IPS-18a (cell line): ENCODE data around the gene ZFP36L2.

Source experiments
- H3K27ac ChIP-seq: one replicate; pipeline ENCODE4 v1.5.1; 2013; ENCODE audit warnings: low read length
- H3K27me3 ChIP-seq: one replicate; pipeline ENCODE4 v1.6.1; 2013; ENCODE audit warnings: mild to moderate bottlenecking, low read length; ENCODE audit not compliant: control insufficient read depth, insufficient read depth
- H3K36me3 ChIP-seq: one replicate; pipeline ENCODE4 v1.6.1; 2013; ENCODE audit warnings: low read depth, low read length; ENCODE audit not compliant: control insufficient read depth
- H3K4me1 ChIP-seq: one replicate; pipeline ENCODE4 v1.6.1; 2013; ENCODE audit warnings: low read depth, low read length; ENCODE audit not compliant: control insufficient read depth
- H3K4me3 ChIP-seq: one replicate; pipeline ENCODE4 v1.5.1; 2013; ENCODE audit warnings: low read length
- H3K9ac ChIP-seq: one replicate; pipeline ENCODE4 v1.6.1; 2013; ENCODE audit warnings: mild to moderate bottlenecking, low read length, moderate library complexity
- H3K9me3 ChIP-seq: one replicate; pipeline ENCODE4 v1.6.1; 2013; ENCODE audit warnings: low read depth, low read length; ENCODE audit not compliant: control insufficient read depth

The ZFP36L2 gene, protein sequence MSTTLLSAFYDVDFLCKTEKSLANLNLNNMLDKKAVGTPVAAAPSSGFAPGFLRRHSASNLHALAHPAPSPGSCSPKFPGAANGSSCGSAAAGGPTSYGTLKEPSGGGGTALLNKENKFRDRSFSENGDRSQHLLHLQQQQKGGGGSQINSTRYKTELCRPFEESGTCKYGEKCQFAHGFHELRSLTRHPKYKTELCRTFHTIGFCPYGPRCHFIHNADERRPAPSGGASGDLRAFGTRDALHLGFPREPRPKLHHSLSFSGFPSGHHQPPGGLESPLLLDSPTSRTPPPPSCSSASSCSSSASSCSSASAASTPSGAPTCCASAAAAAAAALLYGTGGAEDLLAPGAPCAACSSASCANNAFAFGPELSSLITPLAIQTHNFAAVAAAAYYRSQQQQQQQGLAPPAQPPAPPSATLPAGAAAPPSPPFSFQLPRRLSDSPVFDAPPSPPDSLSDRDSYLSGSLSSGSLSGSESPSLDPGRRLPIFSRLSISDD

DNA sequence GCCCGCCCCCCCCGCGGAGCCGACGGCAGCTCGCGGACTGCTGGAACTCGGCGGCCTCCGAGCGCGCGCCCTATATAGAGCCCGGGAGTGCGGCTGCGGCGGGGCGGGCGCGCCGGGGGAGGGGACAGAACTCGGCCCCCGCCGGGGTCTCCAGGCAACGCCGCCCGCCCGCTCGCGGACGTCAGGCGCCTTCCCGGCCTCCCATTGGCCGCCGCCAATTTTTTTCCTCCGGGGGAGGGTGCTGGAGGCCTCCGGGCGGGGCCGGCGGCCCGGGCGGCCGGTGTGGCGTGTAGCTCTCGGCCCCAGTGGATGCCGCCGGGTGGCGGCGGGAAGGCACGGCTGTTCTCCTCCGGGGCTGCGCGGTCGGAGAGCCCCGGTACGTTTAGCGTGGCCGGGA is at the start of gene ZFP36L2:
ZFP36L2 (minus strand) TSS at position 49 of the 397 bp plus-strand sequence. CDS start 291 bp downstream, outside the sequence.
- Histone ChIP-seq H3K9me3 (no peaks in the 10 kb centered on the region), H3K4me3 (peak within 1 kb of the TSS; percentile 83), H3K9ac (peak within 1 kb of the TSS; percentile 96), H3K27ac (peak within 1 kb of the TSS; percentile 73), H3K36me3 (peaks cover 26% of the 10 kb centered on the region), H3K4me1 (peaks cover 40% of the 10 kb centered on the region), H3K27me3 (no peaks in the 10 kb centered on the region)

DNA sequence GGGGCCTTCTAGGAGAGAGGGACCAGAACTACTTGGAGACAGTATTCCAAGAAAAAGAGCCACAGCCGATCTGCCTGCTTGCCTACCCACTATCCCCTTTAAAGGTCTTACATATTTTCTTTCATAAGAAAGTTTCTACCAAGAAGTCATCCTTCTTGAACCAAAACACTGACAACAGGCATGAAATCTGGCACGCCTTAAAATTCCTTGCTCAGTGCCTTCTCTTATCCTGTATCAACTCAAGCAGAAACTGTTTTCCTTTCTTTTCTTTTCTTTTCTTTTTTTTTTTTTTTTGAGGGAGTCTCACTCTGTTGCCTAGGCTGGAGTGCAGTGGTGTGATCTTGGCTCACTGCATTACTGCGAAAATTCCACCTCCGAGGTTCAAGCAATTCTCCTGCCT is 48.3 kb upstream of the ZFP36L2 start:
- Histone ChIP-seq H3K36me3 (peaks cover 3% of the 10 kb centered on the region), H3K9me3 (no peaks in the 10 kb centered on the region), H3K27me3 (no peaks in the 10 kb centered on the region), H3K4me3 (no peak overlapping the region), H3K4me1 (peaks cover 3% of the 10 kb centered on the region), H3K9ac (no peak overlapping the region), H3K27ac (no peak overlapping the region)

DNA sequence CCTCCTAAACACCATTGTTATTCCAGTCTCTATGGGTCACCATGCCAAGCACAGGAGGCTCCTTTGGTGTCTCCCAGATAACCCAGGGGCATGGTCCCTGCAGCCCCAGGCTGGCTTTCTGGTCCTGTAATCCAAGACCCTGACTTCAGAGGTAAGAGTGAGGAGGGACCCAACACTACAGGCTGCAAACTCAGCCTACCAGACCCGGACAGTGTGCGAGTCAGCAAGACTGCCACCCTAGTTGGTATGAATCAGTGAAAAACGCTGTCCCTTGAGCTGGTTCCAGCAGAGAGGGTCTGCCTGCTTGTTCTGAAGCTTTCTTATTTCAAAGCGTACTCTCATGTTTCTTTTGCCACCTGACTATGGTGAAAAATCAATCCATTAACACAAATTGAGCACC is 47.6 kb upstream of the ZFP36L2 start:
- peaks cover 3% of the 10 kb centered on the region for H3K4me1 ChIP-seq
- no peak overlapping the region for H3K4me3 ChIP-seq
- H3K36me3 ChIP-seq: no peaks in the 10 kb centered on the region
- no peak overlapping the region for H3K9ac ChIP-seq
- H3K27me3 ChIP-seq: no peaks in the 10 kb centered on the region
- no peak overlapping the region for H3K27ac ChIP-seq
- no peaks in the 10 kb centered on the region for H3K9me3 ChIP-seq

DNA sequence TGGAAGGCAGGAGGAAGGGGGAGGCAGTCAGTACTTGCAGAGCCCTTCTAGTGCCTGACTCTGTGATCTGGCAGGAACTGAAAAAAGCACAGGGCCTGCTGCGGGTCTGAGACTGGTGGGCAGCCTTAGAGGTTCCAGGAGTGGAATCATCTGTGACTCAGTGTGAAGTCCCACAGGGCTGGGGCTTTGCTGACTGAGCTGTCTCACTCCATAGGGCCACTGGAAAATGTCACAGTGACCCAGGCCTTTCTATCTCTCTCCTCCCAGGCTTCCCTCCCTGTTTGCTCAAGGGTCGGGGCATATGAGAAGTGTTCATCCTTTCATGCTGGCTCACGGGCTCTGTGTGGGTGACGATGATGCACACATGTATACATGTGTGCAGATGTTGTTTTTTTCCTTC is 47.1 kb upstream of the ZFP36L2 start:
- peaks cover 4% of the 10 kb centered on the region for H3K4me1 ChIP-seq
- no peak overlapping the region for H3K4me3 ChIP-seq
- H3K36me3 ChIP-seq: no peaks in the 10 kb centered on the region
- no peaks in the 10 kb centered on the region for H3K27me3 ChIP-seq
- no peaks in the 10 kb centered on the region for H3K9me3 ChIP-seq
- H3K9ac ChIP-seq: no peak overlapping the region
- no peak overlapping the region for H3K27ac ChIP-seq

DNA sequence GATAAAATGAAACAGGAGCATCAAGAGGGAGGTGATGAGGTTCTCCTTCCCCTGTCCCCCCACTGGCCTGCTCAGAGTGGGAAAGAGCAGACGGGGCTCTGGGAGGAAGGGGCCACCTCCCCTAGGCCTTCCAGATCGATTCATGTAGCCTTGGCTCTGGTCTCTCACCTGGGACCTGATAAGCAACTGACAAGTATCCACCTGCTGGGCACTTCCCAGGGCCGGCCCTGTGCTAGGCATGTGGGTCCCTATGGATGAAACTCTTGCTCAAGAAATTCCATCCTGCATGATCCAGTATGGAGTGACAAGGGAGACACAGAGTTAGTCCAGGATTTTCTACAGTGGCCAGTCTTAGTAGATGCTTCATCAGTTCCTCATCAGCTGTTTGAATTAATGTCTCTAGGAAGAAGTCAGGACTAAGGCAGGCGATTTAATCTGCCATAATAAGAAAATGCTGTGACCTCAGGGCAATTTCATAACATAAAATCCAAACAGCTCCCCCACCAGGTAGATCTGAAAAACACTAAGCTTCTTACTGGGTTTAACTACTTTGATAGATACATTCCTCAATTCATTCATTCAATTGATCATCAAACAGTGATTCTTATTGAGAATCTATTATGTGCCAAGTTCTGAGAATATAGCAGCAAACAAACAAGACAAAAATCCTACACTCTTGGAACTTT is 44.7 kb upstream of the ZFP36L2 start:
- Histone ChIP-seq H3K4me3 (no peak overlapping the region), H3K27me3 (no peaks in the 10 kb centered on the region), H3K9me3 (no peaks in the 10 kb centered on the region), H3K36me3 (no peaks in the 10 kb centered on the region), H3K9ac (no peak overlapping the region), H3K4me1 (peaks cover 12% of the 10 kb centered on the region), H3K27ac (no peak overlapping the region)

DNA sequence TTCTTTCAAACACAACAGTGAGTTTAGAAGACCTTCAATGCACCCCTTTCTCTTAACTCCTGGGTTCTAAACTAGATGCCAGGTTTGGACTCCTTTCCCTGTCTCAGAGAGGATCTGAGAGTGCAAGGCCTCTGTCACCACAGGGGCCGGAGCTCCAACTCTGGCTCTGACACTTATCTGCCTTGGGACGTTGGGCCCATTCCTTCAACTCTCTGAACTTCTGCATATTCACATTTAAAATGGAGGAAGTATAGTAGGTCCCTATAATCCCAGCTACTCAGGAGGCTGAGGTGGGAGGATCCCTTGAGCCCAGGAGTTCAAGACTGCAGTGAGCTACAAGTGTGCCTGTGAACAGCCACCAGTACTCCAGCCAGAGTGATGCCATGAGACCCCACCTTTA is 44.1 kb upstream of the ZFP36L2 start:
- peaks cover 16% of the 10 kb centered on the region for H3K4me1 ChIP-seq
- no peaks in the 10 kb centered on the region for H3K9me3 ChIP-seq
- no peak overlapping the region for H3K4me3 ChIP-seq
- no peaks in the 10 kb centered on the region for H3K27me3 ChIP-seq
- H3K27ac ChIP-seq: no peak overlapping the region
- no peaks in the 10 kb centered on the region for H3K36me3 ChIP-seq
- no peak overlapping the region for H3K9ac ChIP-seq

DNA sequence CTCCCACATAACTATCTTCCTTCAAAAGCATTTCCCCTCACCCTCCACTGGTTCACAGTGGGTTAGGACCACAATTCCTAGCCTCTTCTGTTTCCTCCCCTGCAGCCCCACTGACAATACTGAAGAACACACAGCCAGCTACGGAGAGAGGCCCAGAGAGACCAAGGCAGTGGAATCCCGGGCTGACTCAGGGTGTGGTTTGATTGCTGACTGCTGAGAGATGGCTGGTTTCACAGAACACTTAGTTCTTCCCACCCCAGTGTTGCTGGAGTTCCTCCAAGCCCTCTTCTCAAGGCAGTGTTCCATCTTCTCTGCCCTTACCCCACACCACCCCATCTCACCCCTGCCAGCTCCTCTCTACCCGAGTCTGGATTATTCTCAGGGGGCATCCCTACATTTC is 43.3 kb upstream of the ZFP36L2 start:
- no peak overlapping the region for H3K4me3 ChIP-seq
- no peak overlapping the region for H3K27ac ChIP-seq
- no peaks in the 10 kb centered on the region for H3K9me3 ChIP-seq
- peaks cover 18% of the 10 kb centered on the region for H3K4me1 ChIP-seq
- H3K9ac ChIP-seq: no peak overlapping the region
- H3K36me3 ChIP-seq: no peaks in the 10 kb centered on the region
- H3K27me3 ChIP-seq: no peaks in the 10 kb centered on the region

DNA sequence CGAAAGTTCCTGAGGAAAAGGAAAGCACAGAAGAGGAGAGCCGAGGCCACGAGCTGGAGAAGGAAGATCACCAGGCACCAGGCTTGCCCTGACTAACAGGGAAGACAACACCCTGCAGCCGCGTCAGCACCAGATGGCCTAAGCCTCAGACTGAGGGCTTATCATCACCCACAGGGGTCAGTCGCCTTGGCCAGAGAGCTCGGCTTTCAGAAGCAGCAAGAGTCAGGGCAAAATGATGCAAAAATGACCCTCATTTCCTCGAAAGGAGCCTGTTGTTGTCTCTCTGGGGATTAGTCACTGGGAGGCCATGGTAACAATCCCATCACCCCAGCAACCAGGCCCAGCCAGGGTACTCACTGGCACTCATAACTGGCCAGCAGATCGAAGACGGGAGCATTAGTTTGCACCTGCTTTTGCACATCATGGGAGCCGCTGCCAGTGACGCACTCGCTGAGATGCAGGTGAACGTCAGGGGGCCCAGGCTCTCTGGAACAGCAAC is 42.7 kb upstream of the ZFP36L2 start:
- H3K9ac ChIP-seq: no peak overlapping the region

DNA sequence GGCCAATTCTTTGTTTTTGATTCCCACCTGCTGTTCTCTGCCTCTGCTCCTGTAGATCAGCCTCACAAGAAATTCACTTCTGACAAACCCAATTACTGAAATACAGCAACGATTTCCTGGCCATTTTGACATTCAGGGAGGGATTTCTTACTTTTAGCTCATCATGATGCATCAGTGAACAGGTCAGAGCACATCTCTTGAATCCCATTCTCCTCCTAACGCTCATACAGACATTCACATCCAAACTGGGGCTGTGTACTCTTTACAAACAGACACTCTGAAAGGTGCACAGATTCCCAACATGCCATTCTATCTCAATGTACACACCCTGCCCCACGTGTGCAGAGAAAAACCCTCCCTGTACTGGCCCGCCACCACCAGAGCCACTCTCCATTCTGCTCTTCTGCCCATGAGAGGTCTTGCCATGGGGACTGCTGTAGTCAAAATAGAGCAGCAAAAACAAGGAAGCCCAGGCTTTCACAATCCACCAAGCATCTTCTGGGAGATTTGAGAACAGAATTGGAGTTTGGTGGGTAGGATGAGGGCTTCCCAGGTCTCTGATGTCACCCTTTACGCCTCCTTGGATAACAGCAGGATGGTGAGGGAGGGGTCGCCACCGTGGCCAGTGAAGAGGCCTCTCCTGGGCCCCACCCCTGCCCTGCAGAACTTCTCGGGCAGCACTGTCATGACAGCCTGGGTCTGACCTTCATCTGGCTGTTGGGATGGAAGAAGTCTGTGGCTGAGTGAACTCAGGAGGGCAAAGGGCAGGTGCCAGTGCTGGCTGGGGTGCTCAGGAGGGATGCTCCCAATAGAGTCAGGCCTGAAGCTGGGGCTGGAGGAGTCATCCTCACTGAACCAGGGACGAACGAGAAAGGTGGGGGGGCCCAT is 41.9 kb upstream of the ZFP36L2 start:
- Histone ChIP-seq H3K9me3 (no peaks in the 10 kb centered on the region), H3K4me3 (no peak overlapping the region), H3K27me3 (no peaks in the 10 kb centered on the region), H3K9ac (no peak overlapping the region), H3K4me1 (peaks cover 18% of the 10 kb centered on the region), H3K36me3 (no peaks in the 10 kb centered on the region), H3K27ac (no peak overlapping the region)

More for the DNA sequence above, 42.7 kb upstream of the ZFP36L2 start:
- no peaks in the 10 kb centered on the region for H3K36me3 ChIP-seq
- H3K4me3 ChIP-seq: no peak overlapping the region
- H3K27ac ChIP-seq: no peak overlapping the region
- H3K27me3 ChIP-seq: no peaks in the 10 kb centered on the region
- peaks cover 18% of the 10 kb centered on the region for H3K4me1 ChIP-seq
- no peaks in the 10 kb centered on the region for H3K9me3 ChIP-seq

DNA sequence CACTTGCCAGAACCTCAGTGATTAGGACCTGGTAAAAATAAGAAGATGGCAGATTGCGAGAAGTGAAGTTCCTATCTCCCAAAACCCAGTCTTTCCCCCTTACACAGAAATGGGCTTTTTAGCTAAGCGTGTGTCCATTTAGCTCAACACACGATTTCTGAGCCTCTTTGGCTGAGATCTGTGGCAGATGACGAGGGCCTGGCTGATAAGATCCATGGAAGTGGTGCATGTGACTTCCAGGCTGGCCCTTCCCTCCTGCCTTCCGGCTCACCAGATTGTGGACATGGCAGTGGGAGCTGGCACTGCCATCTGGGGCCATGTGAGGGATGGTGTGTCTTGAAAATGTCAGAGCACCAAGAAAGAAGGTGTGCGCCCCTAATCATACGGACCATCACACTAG is 41.0 kb upstream of the ZFP36L2 start:
- Histone ChIP-seq H3K9me3 (no peaks in the 10 kb centered on the region), H3K36me3 (no peaks in the 10 kb centered on the region), H3K27ac (no peak overlapping the region), H3K4me1 (peaks cover 18% of the 10 kb centered on the region), H3K9ac (no peak overlapping the region), H3K27me3 (no peaks in the 10 kb centered on the region), H3K4me3 (no peak overlapping the region)

DNA sequence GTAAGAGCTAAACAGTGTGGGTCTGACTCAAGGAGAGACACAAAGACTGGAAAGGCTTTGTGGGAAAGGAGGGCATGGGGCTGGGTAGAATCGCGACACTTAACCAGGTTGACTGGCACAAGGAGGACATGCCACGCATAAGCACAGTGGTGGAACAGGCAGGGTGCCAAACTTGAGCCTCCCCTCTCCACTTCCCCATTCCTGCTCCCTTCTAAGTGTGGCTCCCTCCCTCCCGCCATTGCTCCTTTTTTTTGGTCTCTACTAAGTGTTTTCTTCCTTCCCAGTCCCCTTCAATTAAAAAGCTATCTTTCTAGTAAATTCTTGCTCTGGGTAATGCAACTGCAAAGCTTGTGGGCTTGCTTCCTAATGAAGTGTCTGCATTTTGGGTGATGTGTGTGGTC is 40.3 kb upstream of the ZFP36L2 start:
- no peak overlapping the region for H3K27ac ChIP-seq
- no peaks in the 10 kb centered on the region for H3K27me3 ChIP-seq
- no peaks in the 10 kb centered on the region for H3K36me3 ChIP-seq
- H3K4me1 ChIP-seq: peaks cover 18% of the 10 kb centered on the region
- H3K9me3 ChIP-seq: no peaks in the 10 kb centered on the region
- H3K4me3 ChIP-seq: no peak overlapping the region
- no peak overlapping the region for H3K9ac ChIP-seq
